ENCODE measurements around the gene HAAO.

HAAO gene

GRCh38 chr2:42797281-42797680 lies 4.9 kb upstream of the HAAO start:
- TF ChIP-seq EGR1 (IDR thresholded peaks at IDR 0.05) (no peak), RAD21 (IDR thresholded peaks at IDR 0.05; ENCODE audit: low read depth) (no peak), NFIC (IDR thresholded peaks at IDR 0.05) (no peak), ZBTB7A (IDR thresholded peaks at IDR 0.05; ENCODE audit: low read depth) (no peak), CREB1 (IDR thresholded peaks at IDR 0.05; ENCODE audit: low read depth) (no peak), FOXM1 (IDR thresholded peaks at IDR 0.05; ENCODE audit: borderline replicate concordance, low read depth) (no peak), TAF1 (IDR thresholded peaks at IDR 0.05; ENCODE audit: low read depth) (no peak), CEBPB (IDR thresholded peaks at IDR 0.05) (no peak)
- TF ChIP-seq, protein P1, sequence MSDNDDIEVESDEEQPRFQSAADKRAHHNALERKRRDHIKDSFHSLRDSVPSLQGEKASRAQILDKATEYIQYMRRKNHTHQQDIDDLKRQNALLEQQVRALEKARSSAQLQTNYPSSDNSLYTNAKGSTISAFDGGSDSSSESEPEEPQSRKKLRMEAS (IDR thresholded peaks at IDR 0.05), result no peak

DNA sequence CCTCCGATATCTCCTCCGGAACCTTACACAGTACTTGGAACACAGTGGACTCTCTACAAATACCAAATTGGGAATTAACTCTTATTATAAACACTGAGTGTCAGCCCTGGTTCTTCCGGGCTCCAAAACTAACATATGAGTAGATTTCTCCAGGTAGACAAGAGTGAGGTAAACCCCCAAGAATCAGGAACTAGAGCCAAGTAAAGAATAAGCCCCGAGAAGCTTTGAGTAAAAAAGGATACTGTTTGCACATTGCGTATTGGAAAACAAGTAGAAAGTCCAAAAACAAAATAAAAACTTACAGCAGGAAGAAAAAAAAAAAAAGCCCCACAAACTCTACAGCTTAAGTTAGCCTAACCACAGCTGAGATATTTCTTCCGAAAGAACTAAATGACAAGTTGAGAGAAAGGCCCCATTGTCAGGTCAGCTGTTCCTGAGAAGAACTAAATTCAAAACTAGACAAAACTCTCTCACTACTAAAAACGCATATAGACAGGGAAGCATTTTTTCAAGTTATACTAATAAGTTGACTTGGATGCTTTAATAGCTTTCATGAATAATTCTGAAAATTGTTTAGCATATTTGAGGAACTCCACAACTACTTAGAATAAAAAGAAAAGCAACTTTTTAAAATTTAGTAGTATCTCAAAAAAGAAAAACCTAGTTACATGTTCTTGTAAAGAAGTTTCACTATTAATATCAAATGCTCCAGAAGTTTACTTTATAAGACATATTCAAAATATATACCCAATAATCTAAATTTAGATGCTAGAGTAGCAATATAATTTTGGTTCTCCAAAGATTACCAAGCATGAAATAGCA lies 4.3 kb upstream of the HAAO start:
- TF ChIP-seq EGR1 (IDR thresholded peaks at IDR 0.05) (no peak), FOXM1 (IDR thresholded peaks at IDR 0.05; ENCODE audit: borderline replicate concordance, low read depth) (no peak), CREB1 (IDR thresholded peaks at IDR 0.05; ENCODE audit: low read depth) (no peak), NFIC (IDR thresholded peaks at IDR 0.05) (no peak), TAF1 (IDR thresholded peaks at IDR 0.05; ENCODE audit: low read depth) (no peak), USF1 (IDR thresholded peaks at IDR 0.05) (no peak), RAD21 (IDR thresholded peaks at IDR 0.05; ENCODE audit: low read depth) (no peak), ZBTB7A (IDR thresholded peaks at IDR 0.05; ENCODE audit: low read depth) (no peak), EP300 (IDR thresholded peaks at IDR 0.05; ENCODE audit: borderline replicate concordance) (no peak), TEAD4 (IDR thresholded peaks at IDR 0.05) (no peak), CEBPB (IDR thresholded peaks at IDR 0.05) (no peak), YY1 (IDR thresholded peaks at IDR 0.05; ENCODE audit: low read depth) (no peak), TCF12 (IDR thresholded peaks at IDR 0.05; ENCODE audit: low read depth) (no peak)
- TF ChIP-seq, protein P1 (IDR thresholded peaks at IDR 0.05), result no peak
- TF ChIP-seq, protein P2, sequence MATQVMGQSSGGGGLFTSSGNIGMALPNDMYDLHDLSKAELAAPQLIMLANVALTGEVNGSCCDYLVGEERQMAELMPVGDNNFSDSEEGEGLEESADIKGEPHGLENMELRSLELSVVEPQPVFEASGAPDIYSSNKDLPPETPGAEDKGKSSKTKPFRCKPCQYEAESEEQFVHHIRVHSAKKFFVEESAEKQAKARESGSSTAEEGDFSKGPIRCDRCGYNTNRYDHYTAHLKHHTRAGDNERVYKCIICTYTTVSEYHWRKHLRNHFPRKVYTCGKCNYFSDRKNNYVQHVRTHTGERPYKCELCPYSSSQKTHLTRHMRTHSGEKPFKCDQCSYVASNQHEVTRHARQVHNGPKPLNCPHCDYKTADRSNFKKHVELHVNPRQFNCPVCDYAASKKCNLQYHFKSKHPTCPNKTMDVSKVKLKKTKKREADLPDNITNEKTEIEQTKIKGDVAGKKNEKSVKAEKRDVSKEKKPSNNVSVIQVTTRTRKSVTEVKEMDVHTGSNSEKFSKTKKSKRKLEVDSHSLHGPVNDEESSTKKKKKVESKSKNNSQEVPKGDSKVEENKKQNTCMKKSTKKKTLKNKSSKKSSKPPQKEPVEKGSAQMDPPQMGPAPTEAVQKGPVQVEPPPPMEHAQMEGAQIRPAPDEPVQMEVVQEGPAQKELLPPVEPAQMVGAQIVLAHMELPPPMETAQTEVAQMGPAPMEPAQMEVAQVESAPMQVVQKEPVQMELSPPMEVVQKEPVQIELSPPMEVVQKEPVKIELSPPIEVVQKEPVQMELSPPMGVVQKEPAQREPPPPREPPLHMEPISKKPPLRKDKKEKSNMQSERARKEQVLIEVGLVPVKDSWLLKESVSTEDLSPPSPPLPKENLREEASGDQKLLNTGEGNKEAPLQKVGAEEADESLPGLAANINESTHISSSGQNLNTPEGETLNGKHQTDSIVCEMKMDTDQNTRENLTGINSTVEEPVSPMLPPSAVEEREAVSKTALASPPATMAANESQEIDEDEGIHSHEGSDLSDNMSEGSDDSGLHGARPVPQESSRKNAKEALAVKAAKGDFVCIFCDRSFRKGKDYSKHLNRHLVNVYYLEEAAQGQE (IDR thresholded peaks at IDR 0.05; ENCODE audit: low read depth), result no peak

GRCh38 chr2:42795841-42796301 lies 3.5 kb upstream of the HAAO start:
- TF ChIP-seq YY1 (IDR thresholded peaks at IDR 0.05; ENCODE audit: low read depth) (no peak), TEAD4 (IDR thresholded peaks at IDR 0.05) (no peak), NFIC (IDR thresholded peaks at IDR 0.05) (no peak), CEBPB (IDR thresholded peaks at IDR 0.05) (no peak), EP300 (IDR thresholded peaks at IDR 0.05; ENCODE audit: borderline replicate concordance) (no peak), CREB1 (IDR thresholded peaks at IDR 0.05; ENCODE audit: low read depth) (no peak), RAD21 (IDR thresholded peaks at IDR 0.05; ENCODE audit: low read depth) (no peak), FOXM1 (IDR thresholded peaks at IDR 0.05; ENCODE audit: borderline replicate concordance, low read depth) (no peak), EGR1 (IDR thresholded peaks at IDR 0.05) (no peak), TAF1 (IDR thresholded peaks at IDR 0.05; ENCODE audit: low read depth) (no peak), TCF12 (IDR thresholded peaks at IDR 0.05; ENCODE audit: low read depth) (no peak), USF1 (IDR thresholded peaks at IDR 0.05) (no peak), ZBTB7A (IDR thresholded peaks at IDR 0.05; ENCODE audit: low read depth) (no peak)
- TF ChIP-seq, protein P2 (IDR thresholded peaks at IDR 0.05; ENCODE audit: low read depth), result no peak
- TF ChIP-seq, protein P1 (IDR thresholded peaks at IDR 0.05), result no peak

DNA sequence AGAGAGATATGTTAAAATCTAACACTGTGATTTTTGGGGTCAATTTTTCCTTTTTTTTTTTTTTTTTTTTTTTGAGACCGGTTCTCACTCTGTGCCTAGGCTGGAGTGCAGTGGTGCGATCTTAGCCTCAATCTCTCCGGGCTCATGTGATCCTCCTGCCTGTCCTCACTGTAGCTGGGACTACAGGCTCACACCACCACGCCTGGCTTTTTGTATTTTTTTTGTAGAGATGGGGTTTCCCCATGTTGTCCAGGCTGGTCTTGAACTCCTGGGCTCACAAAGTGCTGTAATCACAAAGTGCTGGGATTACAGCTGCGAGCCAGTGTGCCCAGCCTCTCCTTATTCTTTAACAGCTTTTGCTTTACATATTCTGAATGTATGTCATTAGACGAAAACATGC lies 2.9 kb upstream of the HAAO start:
- TF ChIP-seq RAD21 (IDR thresholded peaks at IDR 0.05; ENCODE audit: low read depth) (no peak), TAF1 (IDR thresholded peaks at IDR 0.05; ENCODE audit: low read depth) (no peak), USF1 (IDR thresholded peaks at IDR 0.05) (no peak)
- TF ChIP-seq, protein P2 (IDR thresholded peaks at IDR 0.05; ENCODE audit: low read depth), result no peak
